Activated CD4-positive, alpha-beta T cell treated with anti-CD3 and anti-CD28 coated beads for 36 hours (primary cell): ENCODE data around the gene MCM6. TPM values are rescaled to one million over a fixed set of nuclear protein-coding genes. Genes with fewer than 3 reads are reported as not detected.

Source experiments
- ATAC-seq: fragments of 200-7000 bp; cut with Tn5 transposase; one replicate; pipeline ENCODE4 v1.10.0; 2021; ENCODE audit warnings: mild to moderate bottlenecking, moderate library complexity
- CTCF ChIA-PET: fragments of 350-600 bp; sonication (Branson Sonifier 250); formaldehyde crosslinking; loops from one replicate; lab custom pipeline; 2021; ENCODE audit warnings: antibody characterized with exemption; lab: Charles Lee
- POLR2A ChIA-PET: fragments of 350-600 bp; sonication (Branson Sonifier 250); formaldehyde crosslinking; loops from one replicate; lab custom pipeline; 2021; ENCODE audit warnings: antibody characterized with exemption, inconsistent platforms; lab: Charles Lee
- DNase-seq: peaks from one replicate; pipeline ENCODE4 v3.0.0-alpha.2; 2020
- H3K27ac Mint-ChIP-seq: one replicate; pipeline ENCODE4 v1.8.0; 2021; ENCODE audit warnings: mixed read lengths
- H3K27me3 Mint-ChIP-seq: one replicate; pipeline ENCODE4 v1.8.0; 2021; ENCODE audit warnings: mixed read lengths
- H3K36me3 Mint-ChIP-seq: one replicate; pipeline ENCODE4 v1.8.0; 2021; ENCODE audit warnings: low read depth, mixed read lengths
- H3K4me1 Mint-ChIP-seq: one replicate; pipeline ENCODE4 v1.8.0; 2021; ENCODE audit warnings: mixed read lengths
- H3K4me3 Mint-ChIP-seq: one replicate; pipeline ENCODE4 v1.8.0; 2021; ENCODE audit warnings: mild to moderate bottlenecking, moderate library complexity, mixed read lengths
- H3K9me3 Mint-ChIP-seq: one replicate; pipeline ENCODE4 v1.8.0; 2021; ENCODE audit warnings: low read depth, mixed read lengths
- intact Hi-C, 2 experiments: fragments of 100-400 bp; cut with DNase I in 1 of 2; cut with micrococcal nuclease in 1 of 2; formaldehyde crosslinking; loops; one replicate each; pipeline versions ENCODE4 v1.14.2 to v1.15.1; 2022 to 2024; cut with DNase I, micrococcal nuclease
- total RNA-seq, 2 experiments: library from RNA; stranded (reverse); gene quantifications; one replicate each; pipeline ENCODE4 v1.2.3, GENCODE V29; 2021

MCM6 gene
- total RNA-seq, 2 experiments from 2014 or later, result 228 to 276 TPM

GRCh38 chr2:135840601-135841000 lies 35.6 kb downstream of the MCM6 start:
- intact Hi-C loops, result no loop called here
- DNase-seq, result no peak
- H3K9me3 Mint-ChIP-seq, result no peaks in the 10 kb centered on the region
- ChIA-PET CTCF (interaction anchor here (1.1 to 1.5 kb wide), 6 partner anchors 17 to 55 kb away, joined by 3 to 6 read pairs (median 3); no protein-coding TSS in a partner anchor), POLR2A (no interaction called here)
- no peak for ATAC-seq
- peaks cover 56% of the 10 kb centered on the region for H3K36me3 Mint-ChIP-seq
- no peaks in the 10 kb centered on the region for H3K27me3 Mint-ChIP-seq
- H3K4me1 Mint-ChIP-seq, result peaks cover 10% of the 10 kb centered on the region
- no peak overlapping the region for H3K27ac Mint-ChIP-seq
- no peak overlapping the region for H3K4me3 Mint-ChIP-seq

GRCh38 chr2:135839713-135840112 lies 36.5 kb downstream of the MCM6 start:
- CTCF ChIA-PET, result interaction anchor here (0.6 to 1.5 kb wide), 5 partner anchors 17 to 746 kb away, joined by 3 to 4 read pairs (median 3); no protein-coding TSS in a partner anchor
- peaks cover 10% of the 10 kb centered on the region for H3K4me1 Mint-ChIP-seq
- H3K9me3 Mint-ChIP-seq, result no peaks in the 10 kb centered on the region
- DNase-seq, result no peak
- peaks cover 50% of the 10 kb centered on the region for H3K36me3 Mint-ChIP-seq
- no peak for ATAC-seq
- POLR2A ChIA-PET, result interaction anchor here (0.5 kb wide), 1 partner anchor 25 kb away, joined by 3 read pairs; no protein-coding TSS in a partner anchor
- H3K27ac Mint-ChIP-seq, result no peak overlapping the region
- intact Hi-C loops, result no loop called here
- no peak overlapping the region for H3K4me3 Mint-ChIP-seq
- H3K27me3 Mint-ChIP-seq, result no peaks in the 10 kb centered on the region

GRCh38 chr2:135838502-135838901 lies 37.7 kb downstream of the MCM6 start:
- CTCF ChIA-PET, result interaction anchor here (0.6 kb wide), 1 partner anchor 59 kb away, joined by 5 read pairs; no protein-coding TSS in a partner anchor
- H3K4me3 Mint-ChIP-seq, result no peak overlapping the region
- DNase-seq, result no peak
- H3K9me3 Mint-ChIP-seq, result no peaks in the 10 kb centered on the region
- peaks cover 38% of the 10 kb centered on the region for H3K36me3 Mint-ChIP-seq
- peaks cover 10% of the 10 kb centered on the region for H3K4me1 Mint-ChIP-seq
- H3K27me3 Mint-ChIP-seq, result no peaks in the 10 kb centered on the region
- POLR2A ChIA-PET, result interaction anchor here (1.0 kb wide), 1 partner anchor 9 kb away, joined by 3 read pairs; no protein-coding TSS in a partner anchor
- ATAC-seq, result no peak
- no peak overlapping the region for H3K27ac Mint-ChIP-seq
- intact Hi-C loops, result no loop called here

GRCh38 chr2:135836596-135837270 lies 39.5 kb downstream of the MCM6 start, which contains the start of gene LCT:
TSS of gene LCT (minus strand) at chr2:135837184. CDS start at chr2:135837169, 15 bp downstream.
- H3K9me3 Mint-ChIP-seq, result no peaks in the 10 kb centered on the region
- no peak within 1 kb of the TSS for H3K27ac Mint-ChIP-seq
- DNase-seq (no peak), ATAC-seq (no peak)
- no peak within 1 kb of the TSS for H3K4me3 Mint-ChIP-seq
- POLR2A ChIA-PET, result no interaction called here
- intact Hi-C loops, result no loop called here
- no peaks in the 10 kb centered on the region for H3K27me3 Mint-ChIP-seq
- CTCF ChIA-PET, result interaction anchor here (0.6 kb wide), 1 partner anchor 560 kb away, joined by 3 read pairs; no protein-coding TSS in a partner anchor
- H3K36me3 Mint-ChIP-seq, result peaks cover 25% of the 10 kb centered on the region
- peaks cover 10% of the 10 kb centered on the region for H3K4me1 Mint-ChIP-seq

- Mint-ChIP-seq H3K27me3 (no peaks in the 10 kb centered on the region), H3K27ac (no peak overlapping the region), H3K4me1 (peaks cover 4% of the 10 kb centered on the region), H3K4me3 (no peak overlapping the region), H3K36me3 (peaks cover 7% of the 10 kb centered on the region), H3K9me3 (no peaks in the 10 kb centered on the region)
- DNase-seq, result no peak
- intact Hi-C loops, result no loop called here
- no peak for ATAC-seq
- CTCF ChIA-PET, result interaction anchor here (1.2 kb wide), 1 partner anchor 33 kb away, joined by 5 read pairs; no protein-coding TSS in a partner anchor
- POLR2A ChIA-PET, result no interaction called here
Measured at GRCh38 chr2:135832891-135833290, 43.4 kb downstream of the MCM6 start.

- no peaks in the 10 kb centered on the region for H3K9me3 Mint-ChIP-seq
- no peaks in the 10 kb centered on the region for H3K27me3 Mint-ChIP-seq
- no peak overlapping the region for H3K27ac Mint-ChIP-seq
- intact Hi-C loops, result no loop called here
- ChIA-PET POLR2A (no interaction called here), CTCF (interaction anchor here (0.7 kb wide), 1 partner anchor 86 kb away, joined by 3 read pairs; no protein-coding TSS in a partner anchor)
- DNase-seq (no peak), ATAC-seq (no peak)
- peaks cover 1% of the 10 kb centered on the region for H3K36me3 Mint-ChIP-seq
- H3K4me1 Mint-ChIP-seq, result peaks cover 3% of the 10 kb centered on the region
- H3K4me3 Mint-ChIP-seq, result no peak overlapping the region
Measured at GRCh38 chr2:135831180-135831812, 44.9 kb downstream of the MCM6 start.

GRCh38 chr2:135829378-135830135 lies 46.7 kb downstream of the MCM6 start:
- H3K27me3 Mint-ChIP-seq, result no peaks in the 10 kb centered on the region
- ChIA-PET CTCF (interaction anchor here (1.5 kb wide), 1 partner anchor 32 kb away, joined by 3 read pairs; no protein-coding TSS in a partner anchor), POLR2A (interaction anchor here (0.6 kb wide), 1 partner anchor 9 kb away, joined by 3 read pairs; no protein-coding TSS in a partner anchor)
- no peak for DNase-seq
- H3K36me3 Mint-ChIP-seq, result no peaks in the 10 kb centered on the region
- H3K4me1 Mint-ChIP-seq, result peaks cover 3% of the 10 kb centered on the region
- no peak overlapping the region for H3K4me3 Mint-ChIP-seq
- H3K9me3 Mint-ChIP-seq, result no peaks in the 10 kb centered on the region
- intact Hi-C loops, result no loop called here
- no peak for ATAC-seq
- no peak overlapping the region for H3K27ac Mint-ChIP-seq

- Mint-ChIP-seq H3K36me3 (peaks cover 23% of the 10 kb centered on the region), H3K4me1 (peaks cover 4% of the 10 kb centered on the region), H3K27ac (no peak overlapping the region), H3K4me3 (no peak overlapping the region), H3K27me3 (no peaks in the 10 kb centered on the region), H3K9me3 (peaks cover 14% of the 10 kb centered on the region)
- ChIA-PET POLR2A (no interaction called here), CTCF (interaction anchor here (0.7 to 1.4 kb wide), 4 partner anchors 11 to 36 kb away, joined by 3 to 9 read pairs (median 4); no protein-coding TSS in a partner anchor)
- intact Hi-C loops, result no loop called here
- no peak for ATAC-seq
- no peak for DNase-seq
Measured at GRCh38 chr2:135826544-135826943, 49.7 kb downstream of the MCM6 start.

- CTCF ChIA-PET, result interaction anchor here (0.9 to 1.3 kb wide), 4 partner anchors 28 to 231 kb away, joined by 3 to 6 read pairs (median 4); no protein-coding TSS in a partner anchor
Measured at GRCh38 chr2:135825550-135826176, 50.6 kb downstream of the MCM6 start.

GRCh38 chr2:135825131-135825530 lies 51.1 kb downstream of the MCM6 start:
- ATAC-seq (no peak), DNase-seq (no peak)
- Mint-ChIP-seq H3K27me3 (no peaks in the 10 kb centered on the region), H3K4me3 (no peak overlapping the region), H3K9me3 (peaks cover 14% of the 10 kb centered on the region), H3K36me3 (peaks cover 26% of the 10 kb centered on the region), H3K27ac (no peak overlapping the region), H3K4me1 (peaks cover 17% of the 10 kb centered on the region)
- intact Hi-C loops, result no loop called here
- ChIA-PET POLR2A (interaction anchor here (0.6 to 0.7 kb wide), 2 partner anchors 41 to 180 kb away, joined by 3 read pairs; no protein-coding TSS in a partner anchor), CTCF (interaction anchor here (0.9 to 1.3 kb wide), 6 partner anchors 12 to 231 kb away, joined by 3 to 6 read pairs (median 3); no protein-coding TSS in a partner anchor)

More at GRCh38 chr2:135825550-135826176, 50.6 kb downstream of the MCM6 start:
- Mint-ChIP-seq H3K27ac (no peak overlapping the region), H3K36me3 (peaks cover 26% of the 10 kb centered on the region), H3K4me1 (peaks cover 11% of the 10 kb centered on the region), H3K9me3 (peaks cover 14% of the 10 kb centered on the region), H3K4me3 (no peak overlapping the region), H3K27me3 (no peaks in the 10 kb centered on the region)
- DNase-seq (no peak), ATAC-seq (no peak)
- POLR2A ChIA-PET, result interaction anchor here (0.6 to 0.7 kb wide), 2 partner anchors 41 to 179 kb away, joined by 3 read pairs; no protein-coding TSS in a partner anchor
- intact Hi-C loops, result no loop called here
